GM19395 (cell line): ENCODE results near the gene CAB39L.
A peak's percentile ranks its signal among the peaks of the same experiment; 100 is the strongest.

Source experiments
- ATAC-seq: cut with Tn5 transposase; IDR thresholded peaks from one replicate; pipeline ENCODE4 v1.9.1; 2021; ENCODE audit warnings: mild to moderate bottlenecking, moderate library complexity; ENCODE audit not compliant: unreplicated experiment

CAB39L gene

GRCh38 chr13:49443704-49444523, at the start of gene CAB39L, which contains the start of gene SETDB2:
TSS of gene CAB39L (minus strand) at chr13:49444064. CDS start at chr13:49382910, 61,154 bp downstream.
TSS of gene SETDB2 (plus strand) at chr13:49444274. CDS start at chr13:49451894, 7,620 bp downstream.
- ATAC-seq, result peak; percentile 96

- no peak for ATAC-seq
These were observed 44.7 kb upstream of the CAB39L start for GRCh38 chr13:49488563-49488962.

GRCh38 chr13:49481788-49482187, 37.9 kb upstream of the CAB39L start:
- no peak for ATAC-seq

- ATAC-seq, result no peak
These were observed 32.7 kb upstream of the CAB39L start for GRCh38 chr13:49476529-49476928.

GRCh38 chr13:49472186-49472585, 28.3 kb upstream of the CAB39L start:
- no peak for ATAC-seq

- no peak for ATAC-seq
These were observed 22.5 kb upstream of the CAB39L start for GRCh38 chr13:49466292-49466838.

GRCh38 chr13:49464621-49465325, 20.9 kb upstream of the CAB39L start:
- no peak for ATAC-seq

- ATAC-seq, result no peak
These were observed 20.2 kb upstream of the CAB39L start for GRCh38 chr13:49464085-49464484.

- no peak for ATAC-seq
These were observed 15.7 kb upstream of the CAB39L start for GRCh38 chr13:49459580-49459979.

- ATAC-seq, result no peak
These were observed 13.4 kb upstream of the CAB39L start for GRCh38 chr13:49457221-49457620.

- no peak for ATAC-seq
These were observed 12.3 kb upstream of the CAB39L start for GRCh38 chr13:49456156-49456555.

- ATAC-seq, result peak; percentile 44
These were observed 11.1 kb upstream of the CAB39L start for GRCh38 chr13:49455007-49455398.

- ATAC-seq, result peak; percentile 97
These were observed 10.6 kb upstream of the CAB39L start for GRCh38 chr13:49454388-49455006.

- no peak for ATAC-seq
These were observed 9.6 kb upstream of the CAB39L start for GRCh38 chr13:49453465-49453864.

- no peak for ATAC-seq
These were observed 9.0 kb upstream of the CAB39L start for GRCh38 chr13:49452725-49453457.

- ATAC-seq, result no peak
These were observed 6.4 kb upstream of the CAB39L start for GRCh38 chr13:49450105-49450819.

GRCh38 chr13:49448753-49449152, 4.9 kb upstream of the CAB39L start:
- no peak for ATAC-seq

GRCh38 chr13:49446473-49446872, 2.6 kb upstream of the CAB39L start:
- ATAC-seq, result no peak

- no peak for ATAC-seq
These were observed 896 bp upstream of the CAB39L start for GRCh38 chr13:49444524-49445395.
